ENCODE results near the gene ARHGEF37.
"Not testable (repeated sequence)": the region's sequence is repeated elsewhere in the genome, so short reads cannot be mapped to it uniquely, and the experiment has no call there.

Gene ARHGEF37

GRCh38 chr5:149551227-149552037 lies 29.9 kb upstream of the ARHGEF37 start, which contains the start of gene CSNK1A1:
TSS of gene CSNK1A1 (minus strand) at chr5:149551439. CDS start at chr5:149550964, 475 bp downstream.
- peak; percentile 87 for TF ChIP-seq CTCF (IDR thresholded peaks at IDR 0.05; ENCODE audit: low read depth, low read length)
- peak within 1 kb of the TSS; percentile 77 for H3K4me3 ChIP-seq (ENCODE audit: low read depth, low read length)

- no peak for TF ChIP-seq CTCF (IDR thresholded peaks at IDR 0.05; ENCODE audit: low read depth, low read length)
- H3K4me3 ChIP-seq (ENCODE audit: low read depth, low read length) = peak overlapping the region; percentile 77
These were observed 29.2 kb upstream of the ARHGEF37 start for GRCh38 chr5:149552038-149552494.

DNA sequence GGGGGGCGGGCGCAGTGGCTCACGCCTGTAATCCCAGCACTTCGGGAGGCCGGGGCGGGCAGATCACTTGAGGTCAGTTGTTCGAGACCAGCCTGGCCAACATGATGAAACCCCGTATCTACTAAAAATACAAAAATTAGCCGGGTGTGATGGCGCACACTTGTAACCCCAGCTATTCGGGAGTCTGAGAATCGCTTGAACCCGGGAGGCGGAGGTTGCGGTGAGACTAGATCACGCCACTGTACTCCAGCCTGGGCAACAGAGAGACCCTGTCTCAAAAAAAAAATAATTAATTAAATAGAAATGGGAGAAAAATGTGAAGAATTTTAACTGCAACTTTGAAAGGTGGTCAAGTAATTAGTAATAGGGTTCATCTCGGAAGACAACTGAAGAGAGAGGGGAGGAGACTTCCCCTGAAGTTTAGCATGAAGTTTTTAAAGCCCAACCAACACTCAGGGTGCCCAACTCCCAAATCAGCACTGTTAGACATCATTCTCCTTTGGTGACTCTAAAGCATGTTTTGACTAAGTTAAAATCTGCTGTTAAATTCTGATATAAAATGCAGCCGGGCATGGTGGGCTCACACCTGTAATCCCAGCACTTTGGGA lies 28.6 kb upstream of the ARHGEF37 start:
- H3K4me3 ChIP-seq (ENCODE audit: low read depth, low read length) = no peak overlapping the region
- no peak for TF ChIP-seq CTCF (IDR thresholded peaks at IDR 0.05; ENCODE audit: low read depth, low read length)

GRCh38 chr5:149559706-149560105 lies 21.6 kb upstream of the ARHGEF37 start:
- no peak overlapping the region for H3K4me3 ChIP-seq (ENCODE audit: low read depth, low read length)
- TF ChIP-seq CTCF (IDR thresholded peaks at IDR 0.05; ENCODE audit: low read depth, low read length) = no peak

DNA sequence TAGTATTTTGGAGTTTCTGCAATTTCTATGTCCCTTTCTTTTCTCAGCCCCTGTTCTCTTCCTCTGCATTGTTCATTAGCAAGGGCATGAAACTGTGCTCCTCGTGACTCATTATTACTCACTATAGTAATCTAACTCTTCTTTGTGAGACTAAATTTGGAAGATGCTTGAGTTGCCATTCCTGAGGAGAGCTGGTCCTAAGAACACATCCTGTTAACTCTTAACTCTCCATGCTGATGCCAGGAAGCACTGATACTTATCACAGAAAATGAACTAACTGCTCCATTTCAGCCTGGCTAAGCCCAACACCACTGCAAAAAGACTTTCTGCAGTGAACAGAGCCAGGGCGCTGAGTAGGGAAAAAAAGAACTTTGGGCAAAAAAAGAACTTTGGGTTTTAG lies 19.4 kb upstream of the ARHGEF37 start:
- H3K4me3 ChIP-seq (ENCODE audit: low read depth, low read length) = peak overlapping the region; percentile 22
- no peak for TF ChIP-seq CTCF (IDR thresholded peaks at IDR 0.05; ENCODE audit: low read depth, low read length)

- TF ChIP-seq CTCF (IDR thresholded peaks at IDR 0.05; ENCODE audit: low read depth, low read length) = no peak
- H3K4me3 ChIP-seq (ENCODE audit: low read depth, low read length) = no peak overlapping the region
These were observed 17.8 kb upstream of the ARHGEF37 start for GRCh38 chr5:149563466-149563865.

- peak; percentile 21; the same call in 1 of the 2 replicates for TF ChIP-seq CTCF (IDR thresholded peaks at IDR 0.05; ENCODE audit: low read depth, low read length)
- not testable (repeated sequence) for H3K4me3 ChIP-seq (ENCODE audit: low read depth, low read length)
These were observed 16.7 kb upstream of the ARHGEF37 start for GRCh38 chr5:149564542-149565140.
